GM10248 (cell line): Measurements from ENCODE around the gene EFNA5.

Experiments used
- CTCF ChIA-PET: fragments of 300-600 bp; sonication (Branson Sonifier 250); formaldehyde crosslinking; extraction: SDS; loops from one replicate; lab custom pipeline; 2021; ENCODE audit warnings: antibody characterized with exemption; lab: Yijun Ruan, JAX
- POLR2A ChIA-PET: fragments of 350-650 bp; sonication (Branson Sonifier 250); formaldehyde crosslinking; extraction: SDS; loops from one replicate; lab custom pipeline; 2020; ENCODE audit warnings: antibody characterized with exemption; lab: Yijun Ruan, JAX
- DNase-seq: peaks from one replicate; pipeline ENCODE4 v3.0.0; 2012; ENCODE audit errors: extremely low spot score
- CTCF ChIP-seq: IDR thresholded peaks from 2 replicates; pipeline ENCODE4 v1.5.1; 2012; ENCODE audit warnings: mild to moderate bottlenecking, low read depth; ENCODE audit errors: extremely low read depth, missing control alignments, control extremely low read depth

Gene EFNA5

GRCh38 chr5:107414802-107415201, 255.9 kb downstream of the EFNA5 start:
- TF ChIP-seq CTCF = no peak
- POLR2A ChIA-PET = no interaction called here
- DNase-seq = no peak
- CTCF ChIA-PET = interaction anchor here (1.0 to 4.4 kb wide), 3 partner anchors 11 to 157 kb away, joined by 3 to 22 read pairs (median 3); no protein-coding TSS in a partner anchor

DNA sequence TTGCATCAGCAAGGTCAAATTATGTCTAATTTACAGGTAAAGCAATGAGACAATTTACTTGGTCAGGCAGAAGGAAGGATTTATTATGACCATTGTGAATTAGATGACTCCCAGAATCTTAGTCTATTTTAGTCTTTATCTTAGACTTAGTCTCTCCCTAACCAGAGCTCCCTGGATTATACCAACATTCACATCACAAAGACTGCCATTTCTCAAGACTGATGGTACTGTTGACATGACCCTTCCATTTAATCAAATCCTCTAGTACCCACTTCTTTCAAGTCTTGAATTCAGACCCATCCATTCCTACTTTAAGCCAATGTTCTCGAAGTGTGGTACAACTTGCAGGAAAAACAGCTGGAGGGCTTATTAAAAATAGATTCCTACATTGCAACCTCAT, 257.0 kb downstream of the EFNA5 start:
- no peak for DNase-seq
- ChIA-PET CTCF (interaction anchor here (1.1 to 4.4 kb wide), 2 partner anchors 12 to 158 kb away, joined by 3 to 22 read pairs; no protein-coding TSS in a partner anchor), POLR2A (no interaction called here)
- TF ChIP-seq CTCF = no peak

GRCh38 chr5:107408564-107408963, 262.2 kb downstream of the EFNA5 start:
- no peak for TF ChIP-seq CTCF
- ChIA-PET CTCF (interaction anchor here (1.0 to 1.3 kb wide), 2 partner anchors 23 to 47 kb away, joined by 3 read pairs; no protein-coding TSS in a partner anchor), POLR2A (no interaction called here)
- DNase-seq = no peak

DNA sequence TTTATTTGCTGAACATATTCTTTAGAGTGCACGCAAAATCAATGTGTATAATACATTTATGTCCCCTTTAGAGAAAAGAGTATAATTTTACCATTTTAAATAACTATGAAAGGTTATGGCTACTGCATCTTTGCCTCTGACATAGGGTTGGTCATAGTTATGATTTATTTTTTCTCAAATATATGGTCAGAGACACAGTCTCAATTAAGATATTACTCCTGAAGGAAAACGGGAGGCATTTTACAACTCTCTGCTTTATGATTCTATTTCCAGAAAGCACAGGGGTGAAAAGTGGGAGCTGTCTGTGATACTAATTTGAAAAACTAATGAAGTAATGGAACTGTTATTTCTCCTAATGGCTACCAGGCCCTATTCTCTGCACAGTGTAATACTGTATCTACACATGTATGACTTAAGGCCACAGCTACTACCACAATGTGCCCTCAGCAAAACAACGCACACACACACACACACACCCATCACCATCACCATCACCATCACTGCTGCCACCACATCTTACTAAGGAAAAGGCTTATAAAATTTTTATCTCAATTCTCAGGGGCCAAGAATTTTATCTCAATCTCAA, 262.9 kb downstream of the EFNA5 start:
- ChIA-PET POLR2A (no interaction called here), CTCF (interaction anchor here (0.8 to 1.3 kb wide), 3 partner anchors 15 to 165 kb away, joined by 3 to 4 read pairs (median 3); no protein-coding TSS in a partner anchor)
- no peak for TF ChIP-seq CTCF
- DNase-seq = no peak

DNA sequence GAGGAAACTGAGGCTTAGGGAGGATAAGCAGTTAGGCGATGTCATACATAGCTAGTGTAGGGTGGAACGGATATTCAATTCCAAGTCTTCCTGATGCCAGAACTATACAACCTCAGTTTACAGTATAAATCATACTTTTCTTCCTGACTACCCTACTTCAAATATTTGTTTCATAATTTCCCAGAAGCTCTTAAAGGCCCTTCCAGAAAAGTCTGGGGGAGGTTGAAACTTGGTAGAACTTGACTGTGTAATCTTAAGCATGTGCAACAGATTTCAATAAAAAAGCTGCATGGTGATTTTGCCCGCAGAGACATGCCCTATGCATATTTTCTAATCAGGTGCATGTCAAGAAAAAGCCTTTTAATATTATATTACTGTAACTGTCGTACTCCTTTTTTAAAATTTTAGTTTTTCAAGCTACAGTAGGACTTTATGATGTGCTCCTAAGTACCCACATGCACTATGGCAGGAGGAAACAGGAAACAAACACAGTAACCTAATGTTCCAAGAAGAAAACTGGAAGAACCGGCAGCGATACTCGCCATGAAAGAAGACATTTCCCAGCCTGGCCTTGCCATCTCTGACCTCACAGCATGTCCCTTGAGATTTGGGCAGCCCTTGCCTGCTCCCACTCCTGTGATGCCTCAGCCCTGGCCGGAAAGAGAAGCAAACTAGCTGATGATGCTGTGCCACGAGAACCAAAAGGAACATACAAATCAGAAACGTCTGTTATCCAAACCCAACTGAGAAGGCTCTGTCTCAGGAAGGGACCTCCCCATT, 266.0 kb downstream of the EFNA5 start:
- TF ChIP-seq CTCF = no peak
- CTCF ChIA-PET = interaction anchor here (1.1 to 1.5 kb wide), 3 partner anchors 14 to 151 kb away, joined by 3 to 6 read pairs (median 4); no protein-coding TSS in a partner anchor
- DNase-seq = no peak
- POLR2A ChIA-PET = no interaction called here

GRCh38 chr5:107403228-107403953, 267.3 kb downstream of the EFNA5 start:
- CTCF ChIA-PET = interaction anchor here (0.8 to 1.5 kb wide), 5 partner anchors 10 to 155 kb away, joined by 3 to 4 read pairs (median 3); no protein-coding TSS in a partner anchor
- no peak for TF ChIP-seq CTCF
- DNase-seq = no peak
- POLR2A ChIA-PET = no interaction called here
